RCC 7860 (cell line): ENCODE results near the gene LRRC63.

Experiments
- DNase-seq: peaks from one replicate; pipeline ENCODE4 v3.0.0-alpha.2; 2015; ENCODE audit warnings: low spot score
- FAIRE-seq: peaks from 2 replicates; lab custom pipeline; 2012; peaks lifted over from hg19 to GRCh38; lab: Jason Lieb, UNC

Gene LRRC63

GRCh38 chr13:46304546-46304945 lies 92.8 kb downstream of the LRRC63 start:
- DNase-seq (no peak), FAIRE-seq (no peak)

DNA sequence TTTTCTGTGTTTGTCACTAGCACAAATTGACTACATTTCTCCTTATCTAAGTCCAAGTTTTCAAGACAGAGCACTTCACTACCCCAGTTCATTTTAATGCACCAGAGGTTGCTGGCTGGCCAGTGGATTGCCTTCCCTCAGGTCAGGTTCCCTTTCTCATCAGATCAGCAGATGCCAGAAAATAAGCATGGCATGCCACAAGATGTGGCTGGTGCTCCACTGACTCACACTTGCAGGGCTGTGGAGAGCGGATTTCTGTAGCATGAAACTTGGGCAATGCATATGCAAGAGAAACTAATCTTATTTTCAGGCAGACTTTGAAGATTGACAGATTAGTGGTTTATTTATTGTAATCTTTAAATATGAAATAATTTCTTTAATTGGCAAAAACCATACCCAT lies 95.8 kb downstream of the LRRC63 start:
- no peak for FAIRE-seq

DNA sequence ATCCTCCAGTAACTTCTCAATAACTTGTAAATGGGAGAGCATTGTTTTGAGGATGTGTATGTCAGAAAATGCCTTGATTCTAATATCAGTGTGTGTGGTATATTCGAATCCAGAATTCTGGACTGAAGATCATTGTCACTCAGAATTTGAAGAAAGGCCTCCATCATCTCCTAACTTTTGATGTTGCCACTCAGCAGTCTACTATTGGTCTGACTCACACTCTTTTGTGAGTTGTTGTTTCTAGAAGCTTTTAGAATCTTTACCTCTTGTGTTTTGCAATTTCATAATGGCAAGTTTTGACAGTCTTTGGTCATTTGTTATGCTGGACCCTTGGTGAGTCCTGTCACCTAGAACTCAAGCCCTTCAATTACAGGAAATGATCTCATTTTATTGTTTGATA lies 98.3 kb downstream of the LRRC63 start:
- DNase-seq (no peak), FAIRE-seq (no peak)

More for the DNA sequence above, 95.8 kb downstream of the LRRC63 start:
- DNase-seq = no peak

GRCh38 chr13:46311217-46311616 lies 99.5 kb downstream of the LRRC63 start:
- FAIRE-seq (no peak), DNase-seq (no peak)

DNA sequence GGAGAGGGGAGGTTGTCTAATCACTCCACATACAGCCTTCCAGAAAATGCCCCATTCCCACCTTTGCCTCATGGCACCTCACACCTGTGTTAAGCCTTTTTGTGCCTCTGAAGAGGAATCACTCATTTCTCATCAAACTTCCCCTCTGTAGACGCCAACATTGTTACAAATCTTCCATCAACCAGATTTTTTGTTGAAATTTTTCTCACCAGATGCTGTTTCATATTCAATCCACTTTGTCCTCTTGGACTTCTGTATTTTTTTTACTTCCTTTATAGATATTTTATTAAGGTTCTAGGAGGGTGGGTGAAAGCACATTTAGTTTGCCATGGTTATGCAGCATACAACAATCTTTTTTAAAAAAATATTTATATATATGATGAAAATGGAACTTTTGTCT lies 101.3 kb downstream of the LRRC63 start:
- no peak for FAIRE-seq
- no peak for DNase-seq

GRCh38 chr13:46313432-46314257 lies 101.9 kb downstream of the LRRC63 start:
- DNase-seq (no peak), FAIRE-seq (no peak)

- FAIRE-seq = no peak
- DNase-seq = no peak
Measured at GRCh38 chr13:46314587-46314986, 102.9 kb downstream of the LRRC63 start.

GRCh38 chr13:46315036-46315435 lies 103.3 kb downstream of the LRRC63 start:
- DNase-seq (no peak), FAIRE-seq (peak; percentile 64)

DNA sequence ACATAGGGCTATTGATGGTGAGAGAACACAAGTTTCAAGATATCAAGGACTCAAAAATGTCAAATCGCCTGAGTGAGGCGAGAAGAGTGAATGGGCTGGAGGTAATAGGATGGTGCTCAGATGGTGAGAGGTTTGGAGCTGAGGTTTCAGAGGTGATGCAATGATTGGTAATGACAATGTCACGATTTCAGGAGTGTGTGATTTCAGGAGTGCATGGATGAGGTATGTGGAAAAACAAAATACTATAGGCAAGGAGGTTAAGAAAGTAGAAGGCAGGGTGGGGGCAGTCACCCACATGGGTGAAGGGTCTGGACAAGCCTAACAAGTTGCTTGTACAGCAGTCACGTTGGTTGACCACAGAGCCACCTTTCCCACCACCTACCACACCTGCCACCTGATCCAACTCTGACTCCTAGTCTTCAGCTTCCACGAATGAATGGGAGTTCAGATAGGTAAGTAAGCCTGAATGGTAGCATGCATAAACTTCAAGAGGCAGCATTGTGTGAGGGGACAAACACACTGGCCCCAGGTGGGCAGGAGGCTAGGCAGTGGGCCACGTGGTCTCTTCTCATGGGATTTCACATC lies 103.9 kb downstream of the LRRC63 start:
- DNase-seq = no peak
- no peak for FAIRE-seq

DNA sequence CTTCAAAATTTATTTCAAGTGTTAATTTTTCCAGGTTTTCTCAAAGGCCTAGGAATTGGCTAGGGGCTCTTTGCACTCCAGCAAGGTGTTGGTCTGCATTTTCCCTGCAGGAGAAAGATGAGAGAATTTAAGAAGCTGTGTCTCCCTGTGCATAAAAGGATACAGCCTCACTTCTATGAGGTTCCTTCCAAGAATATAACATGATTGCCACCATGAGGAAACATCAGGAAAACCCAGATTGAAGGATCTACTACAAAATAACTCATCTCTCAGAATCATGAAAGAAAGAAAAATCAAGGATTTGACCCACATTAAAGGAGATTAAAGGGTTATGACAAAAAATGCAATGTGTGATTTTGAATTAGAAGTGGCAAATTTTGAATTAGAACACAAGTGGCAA lies 105.4 kb downstream of the LRRC63 start:
- FAIRE-seq (no peak), DNase-seq (no peak)

DNA sequence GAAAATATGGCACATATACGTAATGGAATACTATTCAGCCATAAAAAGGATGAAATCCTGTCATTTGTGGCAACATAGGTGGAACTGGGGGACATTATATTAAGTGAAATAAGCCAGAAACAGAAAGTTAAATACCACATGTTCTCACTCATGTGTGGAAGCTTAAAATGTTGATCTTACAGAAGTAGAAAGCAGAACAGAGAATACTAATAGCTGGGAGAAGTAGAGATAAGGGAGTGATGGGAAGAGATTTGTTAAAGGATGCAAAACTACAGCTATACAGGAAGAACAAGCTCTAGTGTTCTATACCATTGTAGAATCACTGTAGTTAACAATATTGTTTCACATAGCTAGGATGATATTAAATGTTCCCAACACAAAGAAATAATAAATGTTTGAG lies 107.3 kb downstream of the LRRC63 start:
- no peak for FAIRE-seq

GRCh38 chr13:46320406-46320805 lies 108.7 kb downstream of the LRRC63 start:
- no peak for FAIRE-seq
- no peak for DNase-seq

More for the DNA sequence above, 107.3 kb downstream of the LRRC63 start:
- no peak for DNase-seq

- DNase-seq = no peak
Measured at GRCh38 chr13:46320821-46321220, 109.1 kb downstream of the LRRC63 start.

DNA sequence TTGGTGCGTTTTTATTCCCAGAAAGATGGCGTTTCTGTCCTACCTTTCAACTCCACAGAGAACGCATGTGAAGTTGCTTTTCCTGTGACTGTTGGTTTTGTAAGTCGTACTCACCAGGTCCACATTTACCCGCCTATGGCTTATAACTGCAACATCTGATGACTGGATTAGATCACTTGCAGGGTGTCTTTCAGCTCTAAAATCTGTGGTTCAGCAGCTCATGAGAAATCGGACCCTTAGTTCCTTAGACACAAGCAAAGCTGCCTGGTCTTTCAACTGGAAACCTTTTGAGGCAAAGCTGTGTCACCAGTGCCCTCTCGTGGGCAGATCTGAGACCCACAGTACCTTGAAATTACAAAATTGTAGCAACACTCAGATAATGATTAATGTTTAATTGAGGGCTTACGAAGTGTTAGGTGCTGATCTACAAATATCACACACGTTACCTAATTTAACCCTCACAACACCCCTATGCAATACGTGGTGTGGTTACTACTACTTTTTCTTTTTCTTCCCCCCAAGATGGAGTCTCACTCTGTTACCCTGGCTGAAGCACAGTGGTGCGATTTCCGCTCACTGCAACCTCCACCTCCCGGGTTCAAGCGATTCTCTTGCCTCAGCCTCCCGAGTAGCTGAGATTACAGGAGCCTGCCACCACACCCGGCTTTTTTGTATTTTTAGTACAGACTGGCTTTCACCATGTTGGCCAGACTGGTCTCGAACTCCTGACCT lies 109.9 kb downstream of the LRRC63 start:
- DNase-seq = peak; percentile 13
- FAIRE-seq = no peak

More at GRCh38 chr13:46320821-46321220, 109.1 kb downstream of the LRRC63 start:
- no peak for FAIRE-seq

- FAIRE-seq (no peak), DNase-seq (no peak)
Measured at GRCh38 chr13:46324976-46325375, 113.2 kb downstream of the LRRC63 start.
